Osteoblast (primary cell): ENCODE results near the gene KLF15. TPM values are rescaled to one million over a fixed set of nuclear protein-coding genes. Genes with fewer than 3 reads are reported as not detected.

Experiments used
- DNase-seq: peaks from one replicate; pipeline ENCODE4 v3.0.0; 2011; ENCODE audit warnings: low spot score, mixed read lengths; ENCODE audit not compliant: insufficient read length; ENCODE audit errors: missing footprints
- H2AFZ ChIP-seq: 2 replicates; pipeline ENCODE4 v1.6.0; 2011; ENCODE audit warnings: mild to moderate bottlenecking, low read length
- H3K27ac ChIP-seq: 2 replicates; pipeline ENCODE4 v1.5.1; 2011; ENCODE audit warnings: mild to moderate bottlenecking, low read depth, low read length, moderate library complexity
- H3K27me3 ChIP-seq: 2 replicates; pipeline ENCODE4 v1.6.0; 2012; ENCODE audit warnings: mild to moderate bottlenecking, control low read depth, inconsistent platforms, low read length, moderate library complexity; ENCODE audit not compliant: insufficient read depth
- H3K36me3 ChIP-seq: 2 replicates; pipeline ENCODE4 v1.5.1; 2011; ENCODE audit warnings: mild to moderate bottlenecking, low read length, control low read depth, moderate library complexity; ENCODE audit not compliant: insufficient read depth
- H3K4me1 ChIP-seq: 2 replicates; pipeline ENCODE4 v1.5.1; 2011; ENCODE audit warnings: mild to moderate bottlenecking, low read length, control low read depth, moderate library complexity; ENCODE audit not compliant: insufficient read depth
- H3K4me2 ChIP-seq: 2 replicates; pipeline ENCODE4 v1.6.0; 2011; ENCODE audit warnings: mild to moderate bottlenecking, low read length; ENCODE audit not compliant: insufficient read depth
- H3K4me3 ChIP-seq: fragments of 200-600 bp; sonication (generic); 3 replicates; pipeline ENCODE4 v1.5.1; 2012; ENCODE audit warnings: mild to moderate bottlenecking, low read length, inconsistent platforms; ENCODE audit not compliant: insufficient read depth
- H3K79me2 ChIP-seq: 2 replicates; pipeline ENCODE4 v1.6.0; 2012; ENCODE audit warnings: mild to moderate bottlenecking, low read length, control low read depth, inconsistent platforms; ENCODE audit not compliant: insufficient read depth
- H3K9me3 ChIP-seq: 2 replicates; pipeline ENCODE4 v1.5.1; 2011; ENCODE audit warnings: low read depth, low read length, control low read depth
- H4K20me1 ChIP-seq: 2 replicates; pipeline ENCODE4 v1.6.0; 2012; ENCODE audit warnings: mild to moderate bottlenecking, low read length, control low read depth; ENCODE audit not compliant: insufficient read depth
- total RNA-seq: library from RNA; depleted of rRNA; stranded (reverse); fragments of >200 nt; gene quantifications from 2 replicates; pipeline ENCODE4 v1.2.3, GENCODE V29; 2012
- TF ChIP-seq, protein P1 (sequence below): IDR thresholded peaks from 2 replicates; pipeline ENCODE4 v1.5.1; 2011; ENCODE audit warnings: mild to moderate bottlenecking, low read depth, low read length, moderate library complexity; ENCODE audit errors: extremely low read depth

KLF15 gene
- total RNA-seq, 1 donor, result 4.3 TPM

DNA sequence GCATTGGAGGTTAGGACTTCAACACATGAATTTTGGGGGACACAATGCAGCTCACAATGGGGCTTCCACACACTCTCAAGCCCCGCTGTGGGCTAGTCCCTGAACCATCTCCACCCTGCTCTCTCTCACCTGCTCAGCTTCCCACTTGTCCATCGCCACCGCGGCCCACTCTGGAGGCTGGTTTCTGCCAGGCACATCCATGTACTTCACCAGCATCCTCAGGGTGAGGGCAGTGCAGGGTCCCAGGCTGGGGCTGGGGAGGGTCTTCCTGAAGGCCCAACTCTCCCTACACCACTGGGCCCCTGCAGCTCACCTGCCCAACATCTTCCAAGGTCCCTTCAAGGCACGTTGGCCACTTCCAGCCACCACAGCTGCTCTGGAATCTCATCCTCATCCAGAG is 46.4 kb downstream of the KLF15 start:
- H3K27me3 ChIP-seq, result no peaks in the 10 kb centered on the region

DNA sequence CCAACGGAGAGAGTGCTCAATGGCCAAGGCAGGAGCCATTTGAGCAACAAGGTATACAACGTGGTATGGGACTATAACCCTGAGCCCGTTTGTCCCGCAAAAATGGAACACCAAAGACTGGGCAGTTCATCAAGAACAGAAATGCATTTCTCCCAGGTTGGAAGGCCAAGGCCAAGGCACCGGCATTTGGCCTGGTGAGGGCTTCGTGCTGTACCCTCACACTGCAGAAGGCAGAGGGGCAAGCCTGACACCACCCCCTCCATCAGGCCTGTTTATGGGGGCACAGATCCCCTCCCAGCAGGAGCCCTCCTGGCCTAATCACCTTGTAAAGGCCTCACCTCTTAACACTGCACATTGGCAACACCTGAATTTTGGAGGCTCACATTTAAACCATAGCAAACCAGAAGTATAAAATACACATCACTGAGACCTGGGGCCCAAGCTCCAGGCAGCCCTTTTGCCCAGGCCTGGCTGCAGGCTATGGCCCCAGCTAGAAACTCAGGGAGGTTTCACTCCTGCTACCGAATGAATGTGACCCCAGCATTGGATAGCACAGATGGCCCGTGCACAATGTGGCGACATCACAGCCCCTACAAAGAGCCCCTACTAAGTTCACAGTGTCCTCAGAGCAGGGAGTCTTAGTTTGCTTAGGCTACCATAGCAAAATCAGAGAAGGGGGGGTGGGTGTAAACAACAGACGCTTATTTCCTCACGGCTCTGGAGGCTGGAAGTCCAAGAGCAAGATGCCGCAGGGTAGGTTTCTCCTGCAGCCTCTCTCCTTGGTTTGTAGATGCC is 47.1 kb downstream of the KLF15 start:
- Histone ChIP-seq H4K20me1 (no peaks in the 10 kb centered on the region), H3K79me2 (no peaks in the 10 kb centered on the region), H2AFZ (no peak overlapping the region), H3K9me3 (no peaks in the 10 kb centered on the region), H3K27ac (no peak overlapping the region), H3K4me1 (peaks cover 4% of the 10 kb centered on the region), H3K4me2 (no peak overlapping the region), H3K27me3 (no peaks in the 10 kb centered on the region), H3K4me3 (no peak overlapping the region), H3K36me3 (no peaks in the 10 kb centered on the region)
- TF ChIP-seq, protein P1, sequence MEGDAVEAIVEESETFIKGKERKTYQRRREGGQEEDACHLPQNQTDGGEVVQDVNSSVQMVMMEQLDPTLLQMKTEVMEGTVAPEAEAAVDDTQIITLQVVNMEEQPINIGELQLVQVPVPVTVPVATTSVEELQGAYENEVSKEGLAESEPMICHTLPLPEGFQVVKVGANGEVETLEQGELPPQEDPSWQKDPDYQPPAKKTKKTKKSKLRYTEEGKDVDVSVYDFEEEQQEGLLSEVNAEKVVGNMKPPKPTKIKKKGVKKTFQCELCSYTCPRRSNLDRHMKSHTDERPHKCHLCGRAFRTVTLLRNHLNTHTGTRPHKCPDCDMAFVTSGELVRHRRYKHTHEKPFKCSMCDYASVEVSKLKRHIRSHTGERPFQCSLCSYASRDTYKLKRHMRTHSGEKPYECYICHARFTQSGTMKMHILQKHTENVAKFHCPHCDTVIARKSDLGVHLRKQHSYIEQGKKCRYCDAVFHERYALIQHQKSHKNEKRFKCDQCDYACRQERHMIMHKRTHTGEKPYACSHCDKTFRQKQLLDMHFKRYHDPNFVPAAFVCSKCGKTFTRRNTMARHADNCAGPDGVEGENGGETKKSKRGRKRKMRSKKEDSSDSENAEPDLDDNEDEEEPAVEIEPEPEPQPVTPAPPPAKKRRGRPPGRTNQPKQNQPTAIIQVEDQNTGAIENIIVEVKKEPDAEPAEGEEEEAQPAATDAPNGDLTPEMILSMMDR, result no peak
- DNase-seq, result no peak

More for the DNA sequence above, 46.4 kb downstream of the KLF15 start:
- no peaks in the 10 kb centered on the region for H3K36me3 ChIP-seq
- TF ChIP-seq, protein P1, result no peak
- no peak overlapping the region for H3K4me3 ChIP-seq
- H3K27ac ChIP-seq, result no peak overlapping the region
- H3K4me1 ChIP-seq, result no peaks in the 10 kb centered on the region
- H2AFZ ChIP-seq, result no peak overlapping the region
- no peak overlapping the region for H3K4me2 ChIP-seq
- no peaks in the 10 kb centered on the region for H3K79me2 ChIP-seq
- no peaks in the 10 kb centered on the region for H3K9me3 ChIP-seq
- DNase-seq, result no peak
- no peaks in the 10 kb centered on the region for H4K20me1 ChIP-seq

DNA sequence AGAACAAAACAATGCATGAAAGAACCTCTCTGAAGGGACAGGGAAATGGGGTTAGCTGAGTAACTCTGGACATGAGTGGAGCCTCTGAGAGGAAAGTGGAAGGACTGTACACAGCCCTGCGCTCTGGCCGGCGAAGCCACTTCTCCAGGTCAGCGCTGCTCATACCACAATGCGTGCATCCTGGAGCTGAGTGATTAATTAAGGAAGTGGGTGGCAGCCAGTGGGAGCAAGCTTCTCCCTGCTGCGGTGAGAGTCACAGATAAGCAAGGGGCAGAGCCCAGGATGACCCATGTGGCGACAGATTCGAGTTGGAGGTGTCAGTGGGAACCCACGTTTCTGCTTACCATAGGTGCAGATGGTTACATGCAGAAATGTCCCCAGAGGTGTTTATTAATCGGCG is 48.0 kb downstream of the KLF15 start:
- H3K4me1 ChIP-seq, result peaks cover 4% of the 10 kb centered on the region

More for the DNA sequence above, 48.0 kb downstream of the KLF15 start:
- no peak overlapping the region for H3K4me2 ChIP-seq
- H3K27ac ChIP-seq, result no peak overlapping the region
- TF ChIP-seq, protein P1, result no peak
- H3K79me2 ChIP-seq, result no peaks in the 10 kb centered on the region
- H3K36me3 ChIP-seq, result no peaks in the 10 kb centered on the region
- DNase-seq, result no peak
- no peaks in the 10 kb centered on the region for H3K27me3 ChIP-seq
- H3K9me3 ChIP-seq, result no peaks in the 10 kb centered on the region
- no peak overlapping the region for H3K4me3 ChIP-seq
- H4K20me1 ChIP-seq, result no peaks in the 10 kb centered on the region
- H2AFZ ChIP-seq, result no peak overlapping the region
